ENCODE results near the gene BUB3.

Gene BUB3

GRCh38 chr10:123141791-123142700, 12.2 kb upstream of the BUB3 start:
- DNase-seq, result no peak

DNA sequence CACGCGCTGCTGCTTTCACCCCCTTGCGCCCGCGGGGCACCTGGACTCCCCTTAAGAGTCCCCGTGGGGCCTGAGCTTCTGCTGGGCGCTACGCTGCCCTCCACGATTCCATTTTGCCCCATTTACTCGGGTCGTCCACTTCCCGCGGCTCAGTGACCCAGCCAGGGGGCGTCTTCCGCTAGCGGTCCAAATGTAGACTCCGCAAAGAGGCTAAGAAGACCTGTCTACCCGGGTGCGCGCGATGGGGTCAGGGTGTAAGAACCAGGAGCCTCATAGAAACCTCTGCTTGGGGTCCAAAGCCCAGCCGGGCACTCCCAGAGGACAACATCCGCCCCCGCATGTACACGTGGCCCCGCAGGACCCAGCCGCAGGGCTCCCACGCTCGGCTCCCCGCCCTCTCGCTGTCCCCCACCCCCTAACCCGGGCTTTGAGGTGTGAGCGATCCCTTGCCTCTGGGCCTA, 11.5 kb upstream of the BUB3 start:
- DNase-seq, result no peak

- no peak for DNase-seq
Observed at GRCh38 chr10:123143162-123143824, 10.9 kb upstream of the BUB3 start.

DNA sequence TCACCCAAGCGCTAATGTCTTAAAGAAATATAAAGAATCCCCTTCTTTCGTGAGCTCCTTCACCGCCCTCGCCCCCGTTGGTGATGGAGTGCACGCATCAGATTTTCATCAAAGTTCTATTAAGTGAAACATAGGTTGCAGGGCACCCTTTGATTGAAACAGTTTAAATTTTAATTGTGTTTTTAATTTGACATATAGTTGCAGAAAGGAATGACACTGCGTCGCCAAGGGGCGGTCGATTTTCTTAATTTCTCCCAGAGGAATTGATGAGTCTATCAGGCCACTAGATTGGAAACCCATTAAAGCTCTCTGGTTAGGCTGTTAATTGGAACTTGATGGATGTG, 10.4 kb upstream of the BUB3 start:
- no peak for DNase-seq

GRCh38 chr10:123144697-123145541, 9.3 kb upstream of the BUB3 start:
- DNase-seq, result no peak

GRCh38 chr10:123145542-123146012, 8.6 kb upstream of the BUB3 start:
- no peak for DNase-seq

- DNase-seq, result no peak
Observed at GRCh38 chr10:123146013-123146893, 7.9 kb upstream of the BUB3 start.

DNA sequence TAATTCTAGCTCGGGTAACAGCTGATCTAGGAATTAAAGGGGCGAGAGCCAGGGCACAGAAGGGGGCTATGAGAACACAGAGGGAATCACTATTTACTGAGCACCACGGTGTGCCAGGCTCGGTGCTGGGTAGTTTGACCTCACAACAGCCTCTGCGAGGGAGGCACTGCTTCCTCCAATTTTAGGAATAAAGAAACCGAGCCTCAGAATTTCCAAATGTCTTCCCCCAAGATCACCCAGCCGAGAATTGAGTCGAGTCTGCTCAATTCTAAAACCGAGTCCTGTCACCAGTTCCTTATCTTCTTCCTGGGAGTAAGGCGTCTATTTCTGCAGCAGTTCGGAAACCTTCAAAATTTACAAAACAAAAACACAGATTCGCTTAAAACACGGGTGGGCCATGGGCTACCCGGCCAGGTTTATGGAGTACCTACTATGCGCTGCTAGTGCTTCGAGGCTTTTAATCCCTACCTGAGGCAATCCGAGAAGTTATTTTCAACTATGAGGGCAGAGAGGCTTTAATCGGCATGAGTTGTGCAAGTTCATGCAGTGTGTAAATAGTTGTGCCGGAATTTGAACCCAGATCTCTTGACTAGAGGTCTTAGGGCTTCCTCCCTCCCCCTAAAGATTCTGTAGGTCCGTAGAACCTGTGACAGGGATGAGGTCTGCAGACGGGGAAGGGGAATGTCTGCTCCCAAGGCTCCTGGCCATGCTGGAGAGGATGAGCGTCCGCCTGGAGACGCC, 7.1 kb upstream of the BUB3 start:
- no peak for DNase-seq

GRCh38 chr10:123147635-123148413, 6.4 kb upstream of the BUB3 start, which contains the start of gene HMX2:
Gene HMX2 (plus strand): TSS chr10:123148136. CDS start chr10:123148379, 243 bp downstream.
- no peak for DNase-seq

DNA sequence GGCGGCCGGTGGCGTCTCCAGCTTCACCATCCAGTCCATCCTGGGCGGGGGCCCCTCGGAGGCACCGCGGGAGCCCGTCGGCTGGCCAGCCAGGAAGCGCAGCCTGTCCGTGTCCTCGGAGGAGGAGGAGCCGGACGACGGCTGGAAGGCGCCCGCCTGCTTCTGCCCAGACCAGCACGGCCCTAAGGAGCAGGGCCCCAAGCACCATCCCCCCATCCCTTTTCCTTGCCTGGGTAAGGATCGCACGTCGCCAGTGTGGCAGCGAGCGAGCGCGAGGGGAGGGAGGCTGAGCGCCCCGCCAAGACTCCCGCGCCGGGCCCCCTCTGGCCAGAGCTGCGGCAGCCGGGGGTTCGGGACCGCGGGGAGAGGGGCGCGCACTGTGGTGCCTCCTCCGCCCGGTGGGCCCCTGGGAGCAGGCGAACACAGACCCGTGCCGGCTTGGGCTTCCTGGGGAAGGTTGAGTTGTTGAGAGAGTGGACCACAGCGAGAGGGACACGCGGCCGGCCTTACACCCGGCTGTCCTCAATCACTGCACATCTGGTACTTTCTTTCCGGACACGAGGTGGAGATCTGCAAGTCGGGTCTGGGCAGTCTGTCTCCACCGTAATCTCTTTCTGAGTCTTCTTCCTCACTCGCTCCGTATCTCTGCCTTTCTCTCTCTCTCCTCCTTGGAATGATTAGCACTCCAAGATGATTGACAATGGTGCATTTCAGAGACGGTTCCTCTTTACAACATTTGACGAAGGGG, 5.6 kb upstream of the BUB3 start:
- no peak for DNase-seq

DNA sequence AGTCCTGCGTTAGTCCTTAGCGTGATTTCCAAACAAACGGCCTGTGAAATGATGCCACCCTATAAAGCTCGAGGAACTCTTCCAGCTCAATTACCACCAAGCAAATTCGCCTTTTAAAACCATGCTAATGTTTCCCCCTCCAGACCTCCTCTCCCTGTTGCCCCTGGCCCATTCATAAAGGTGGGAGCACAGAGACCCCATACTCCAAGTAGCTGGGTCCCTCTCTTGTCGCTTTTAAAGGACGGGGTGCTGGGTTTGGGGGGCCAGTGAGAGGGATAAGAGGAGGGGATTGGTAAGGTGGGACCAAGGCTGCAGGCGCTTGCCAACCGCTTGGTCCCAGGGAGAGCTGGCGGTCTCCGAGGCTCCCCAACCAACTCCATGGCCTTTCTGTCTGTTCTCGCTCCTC, 5.0 kb upstream of the BUB3 start:
- no peak for DNase-seq

DNA sequence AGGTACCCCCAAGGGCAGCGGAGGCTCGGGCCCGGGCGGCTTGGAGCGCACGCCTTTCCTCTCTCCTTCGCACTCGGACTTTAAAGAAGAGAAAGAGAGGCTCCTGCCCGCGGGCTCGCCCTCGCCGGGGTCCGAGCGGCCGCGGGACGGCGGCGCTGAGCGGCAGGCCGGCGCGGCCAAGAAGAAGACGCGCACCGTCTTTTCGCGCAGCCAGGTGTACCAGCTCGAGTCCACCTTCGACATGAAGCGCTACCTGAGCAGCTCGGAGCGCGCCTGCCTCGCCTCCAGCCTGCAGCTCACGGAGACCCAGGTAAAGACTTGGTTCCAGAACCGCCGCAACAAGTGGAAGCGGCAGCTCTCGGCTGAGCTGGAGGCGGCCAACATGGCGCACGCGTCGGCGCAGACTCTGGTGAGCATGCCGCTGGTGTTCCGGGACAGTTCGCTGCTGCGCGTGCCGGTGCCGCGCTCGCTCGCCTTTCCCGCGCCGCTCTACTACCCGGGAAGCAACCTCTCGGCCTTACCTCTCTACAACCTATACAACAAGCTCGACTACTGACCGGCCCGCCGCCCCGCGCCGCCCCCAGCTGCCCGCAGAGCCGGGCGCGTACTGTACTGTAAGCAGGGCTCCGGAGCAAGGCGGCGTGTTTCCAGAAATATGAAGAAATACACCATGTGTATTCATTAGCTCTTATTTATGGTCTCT, 4.5 kb upstream of the BUB3 start:
- DNase-seq, result peak; percentile 39

- no peak for DNase-seq
Observed at GRCh38 chr10:123150271-123150985, 3.8 kb upstream of the BUB3 start.

DNA sequence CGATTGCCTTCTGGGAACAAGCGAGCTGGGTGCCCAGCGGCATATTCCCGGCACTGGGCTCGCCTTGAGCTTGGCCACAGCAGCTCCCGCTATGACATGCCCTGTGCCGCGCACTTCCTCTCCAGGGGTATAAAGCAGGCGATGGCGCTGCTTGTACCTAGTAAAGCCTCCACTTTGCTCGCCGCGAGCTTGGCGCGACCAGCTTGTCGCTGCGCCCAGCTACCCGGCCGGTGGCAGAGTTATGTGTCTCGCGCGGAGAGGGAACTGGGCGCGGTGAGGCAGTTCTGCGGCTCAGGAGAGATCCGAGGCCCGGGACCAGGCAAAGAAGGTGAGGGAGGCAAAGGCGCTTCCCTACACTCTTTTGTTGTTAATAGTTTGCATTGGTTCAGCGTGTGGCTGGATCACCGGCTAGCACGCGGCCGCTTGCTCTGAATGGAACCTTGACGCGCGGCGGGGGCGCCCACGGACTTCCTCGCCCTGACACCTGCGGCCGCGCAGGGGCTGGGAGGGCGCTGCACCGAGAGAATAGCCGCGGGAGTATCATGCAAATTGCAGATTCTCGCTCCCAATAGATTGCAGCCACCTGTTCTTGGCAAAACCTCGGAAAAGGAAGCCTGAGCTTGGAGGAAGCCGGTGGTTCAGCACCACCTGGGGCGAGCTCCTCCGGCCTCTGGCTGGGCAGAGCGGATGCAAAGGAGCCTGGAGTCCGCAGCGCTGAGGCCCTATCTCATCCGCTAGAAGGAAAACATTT, 3.0 kb upstream of the BUB3 start:
- no peak for DNase-seq

DNA sequence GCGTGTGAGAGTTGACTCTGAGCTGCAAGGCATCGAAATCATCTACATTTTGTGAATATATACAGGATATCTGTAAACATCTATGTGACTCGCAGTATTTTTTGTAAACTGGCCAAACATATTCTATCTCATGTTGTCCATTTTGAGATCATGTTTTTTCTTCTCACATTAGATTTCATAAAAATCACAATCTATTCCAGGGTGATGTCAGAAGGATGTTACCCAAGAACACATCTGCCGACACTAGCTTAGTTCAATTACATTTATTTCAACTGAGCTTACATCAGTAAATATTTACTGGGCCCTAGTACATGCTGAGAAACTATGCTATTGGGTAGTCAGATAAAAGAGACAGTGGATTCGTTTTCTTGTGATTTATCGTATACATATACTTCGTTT, 2.5 kb upstream of the BUB3 start:
- no peak for DNase-seq

DNA sequence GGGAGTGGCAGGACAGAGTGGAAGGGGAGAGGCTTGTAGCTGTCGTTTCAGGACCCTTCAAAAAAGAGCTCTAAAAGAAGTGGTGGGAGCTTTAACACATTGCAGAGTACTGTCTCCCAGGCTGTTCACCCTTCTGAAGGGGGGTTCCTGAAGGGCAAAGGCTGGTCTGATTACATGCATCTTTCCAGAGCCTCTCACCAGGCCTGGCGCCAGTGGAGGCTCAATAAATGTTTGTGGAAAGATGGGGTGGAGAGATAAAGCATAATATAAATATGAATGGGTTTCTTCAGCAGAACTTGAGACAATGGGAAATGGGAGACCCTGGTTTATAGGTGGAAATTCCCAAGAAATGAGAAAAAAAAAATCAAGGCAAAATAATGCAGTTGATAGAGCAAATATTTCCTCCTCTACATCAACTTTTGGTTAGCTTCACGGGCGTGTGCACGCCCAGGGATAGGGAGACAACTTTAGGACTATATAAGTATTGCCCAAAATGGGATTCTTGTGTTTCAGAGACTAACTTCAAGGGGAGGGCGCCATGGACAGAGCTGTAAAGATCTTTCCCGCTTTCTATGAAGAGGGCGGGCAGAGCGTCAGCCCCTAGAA, 613 bp upstream of the BUB3 start:
- no peak for DNase-seq
